Panc1 (cell line): Measurements from ENCODE around the gene TMX4. TPM values are rescaled to one million over a fixed set of nuclear protein-coding genes. Genes with fewer than 3 reads are reported as not detected.

ENCODE experiments used
- ATAC-seq: fragments of 200-7000 bp; cut with Tn5 transposase; 2 replicates; pipeline ENCODE4 v1.9.1; 2020; ENCODE audit warnings: mild to moderate bottlenecking, moderate library complexity
- Bru-seq: library from RNA; stranded (reverse); fragments of 400-500 nt; gene quantifications from one replicate; lab custom pipeline; 2021; lab: Mats Ljungman, UMichigan
- BruChase-seq, 2 experiments: library from RNA; stranded (reverse); fragments of 400-500 nt; gene quantifications; one replicate each; lab custom pipeline; 2021; lab: Mats Ljungman, UMichigan
- BruUV-seq: library from RNA; stranded (reverse); fragments of 400-500 nt; replicated peaks from 2 replicates; lab custom pipeline; 2021; lab: Mats Ljungman, UMichigan
- CTCF ChIA-PET: fragments of 300-600 bp; sonication (Branson Sonifier 250); formaldehyde crosslinking; loops from one replicate; lab custom pipeline; 2022; ENCODE audit warnings: antibody characterized with exemption; lab: Charles Lee
- POLR2A ChIA-PET: fragments of 300-600 bp; sonication (Branson Sonifier 250); formaldehyde crosslinking; loops from one replicate; lab custom pipeline; 2022; ENCODE audit warnings: antibody characterized with exemption; lab: Charles Lee
- DNase-seq: peaks from one replicate; pipeline ENCODE4 v3.0.0-alpha.2; 2010; ENCODE audit warnings: low read depth, low spot score
- H3K27ac ChIP-seq: 2 replicates; pipeline ENCODE4 v1.5.1; 2011; ENCODE audit warnings: mild to moderate bottlenecking, low read length, inconsistent platforms
- H3K27me3 ChIP-seq: fragments of 200-500 bp; sonication (Bioruptor generic); 2 replicates; pipeline ENCODE4 v1.6.0; 2014; ENCODE audit warnings: low read length, inconsistent platforms; ENCODE audit not compliant: control insufficient read depth, insufficient read depth
- H3K36me3 ChIP-seq: fragments of 200-500 bp; sonication (Bioruptor generic); 2 replicates; pipeline ENCODE4 v1.5.1; 2014; ENCODE audit warnings: inconsistent platforms, mild to moderate bottlenecking, low read length, moderate library complexity; ENCODE audit not compliant: control insufficient read depth, insufficient read depth
- H3K4me1 ChIP-seq: 2 replicates; pipeline ENCODE4 v1.5.1; 2011; ENCODE audit warnings: inconsistent platforms, mild to moderate bottlenecking, low read length, moderate library complexity; ENCODE audit not compliant: control insufficient read depth, insufficient read depth
- H3K4me3 ChIP-seq, 2 experiments: 2 replicates each; pipeline ENCODE4 v1.5.1; 2011 to 2012; ENCODE audit warnings: low read depth in 2 of 2, low read length in 2 of 2, mild to moderate bottlenecking in 2 of 2, inconsistent platforms in 1 of 2, moderate library complexity in 1 of 2
- H3K9me3 ChIP-seq: fragments of 200-500 bp; sonication (Bioruptor generic); 2 replicates; pipeline ENCODE4 v1.5.1; 2014; ENCODE audit warnings: low read depth, mild to moderate bottlenecking, inconsistent platforms, low read length, moderate library complexity; ENCODE audit not compliant: control insufficient read depth, insufficient read depth
- CTCF ChIP-seq: fragments of 450-650 bp; IDR thresholded peaks from 2 replicates; pipeline ENCODE4 v1.5.1; 2017; ENCODE audit warnings: mild to moderate bottlenecking
- POLR2AphosphoS5 ChIP-seq: IDR thresholded peaks from 2 replicates; pipeline ENCODE4 v1.6.1; 2012; ENCODE audit warnings: mild to moderate bottlenecking, low read depth, low read length, moderate library complexity
- SIN3A ChIP-seq: IDR thresholded peaks from 2 replicates; pipeline ENCODE4 v1.6.1; 2012; ENCODE audit warnings: low read depth, mild to moderate bottlenecking, low read length, moderate library complexity, borderline replicate concordance; ENCODE audit not compliant: insufficient read depth
- TCF7L2 ChIP-seq: IDR thresholded peaks from 2 replicates; pipeline ENCODE4 v1.6.1; 2011; ENCODE audit warnings: mild to moderate bottlenecking, low read depth, low read length, inconsistent platforms
- in situ Hi-C: cut with HindIII; loops from 2 replicates; pipeline ENCODE4 v1.10.0; 2016; ENCODE audit warnings: low sequenced_read_pairs, low pct_unique_long_range_greater_than_20kb
- intact Hi-C: fragments of 100-400 bp; cut with micrococcal nuclease; formaldehyde crosslinking; loops from one replicate; pipeline ENCODE4 v1.10.0; 2022; ENCODE audit not compliant: unreplicated experiment
- long read RNA-seq: library from polyadenylated mRNA; unstranded; transcript quantifications from one replicate; pipeline ENCODE4 v2.0.0, GENCODE V29; 2021; ENCODE audit not compliant: unreplicated experiment
- polyA plus RNA-seq: library from polyadenylated mRNA; unstranded; fragments of >200 nt; gene quantifications from one replicate; pipeline ENCODE4 v1.2.1, GENCODE V29; 2012; ENCODE audit warnings: missing spikeins; ENCODE audit not compliant: insufficient read length
- total RNA-seq: library from RNA; stranded (reverse); gene quantifications from one replicate; pipeline ENCODE4 v1.2.1, GENCODE V29; 2021; ENCODE audit not compliant: unreplicated experiment
- TF ChIP-seq, protein P1 (sequence below), 2 experiments: IDR thresholded peaks; 2 replicates each; pipeline ENCODE4 v1.6.1; 2011 to 2012; ENCODE audit warnings: low read depth in 2 of 2, control low read depth in 1 of 2, low read length in 1 of 2, mild to moderate bottlenecking in 1 of 2, moderate library complexity in 1 of 2; ENCODE audit not compliant: insufficient read depth in 1 of 2

TMX4 gene, protein sequence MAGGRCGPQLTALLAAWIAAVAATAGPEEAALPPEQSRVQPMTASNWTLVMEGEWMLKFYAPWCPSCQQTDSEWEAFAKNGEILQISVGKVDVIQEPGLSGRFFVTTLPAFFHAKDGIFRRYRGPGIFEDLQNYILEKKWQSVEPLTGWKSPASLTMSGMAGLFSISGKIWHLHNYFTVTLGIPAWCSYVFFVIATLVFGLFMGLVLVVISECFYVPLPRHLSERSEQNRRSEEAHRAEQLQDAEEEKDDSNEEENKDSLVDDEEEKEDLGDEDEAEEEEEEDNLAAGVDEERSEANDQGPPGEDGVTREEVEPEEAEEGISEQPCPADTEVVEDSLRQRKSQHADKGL
- 34.6 TPM for total RNA-seq
- polyA plus RNA-seq = 12.5 TPM
- Bru-seq, nascent RNA = percentile 73 among the genes with signal in this experiment
- BruChase-seq, experiment 1, labeled RNA remaining after a 2-hour chase = percentile 76 among the genes with signal in this experiment
- BruChase-seq, experiment 2, labeled RNA remaining after a 6-hour chase = percentile 89 among the genes with signal in this experiment
- long read RNA-seq, full-length matches to known transcripts = 77 of 95 reads
- long read RNA-seq, partial matches to known transcripts = 4 of 95 reads
- long read RNA-seq, other reads (novel, unspliced or antisense) = 14 of 95 reads

DNA sequence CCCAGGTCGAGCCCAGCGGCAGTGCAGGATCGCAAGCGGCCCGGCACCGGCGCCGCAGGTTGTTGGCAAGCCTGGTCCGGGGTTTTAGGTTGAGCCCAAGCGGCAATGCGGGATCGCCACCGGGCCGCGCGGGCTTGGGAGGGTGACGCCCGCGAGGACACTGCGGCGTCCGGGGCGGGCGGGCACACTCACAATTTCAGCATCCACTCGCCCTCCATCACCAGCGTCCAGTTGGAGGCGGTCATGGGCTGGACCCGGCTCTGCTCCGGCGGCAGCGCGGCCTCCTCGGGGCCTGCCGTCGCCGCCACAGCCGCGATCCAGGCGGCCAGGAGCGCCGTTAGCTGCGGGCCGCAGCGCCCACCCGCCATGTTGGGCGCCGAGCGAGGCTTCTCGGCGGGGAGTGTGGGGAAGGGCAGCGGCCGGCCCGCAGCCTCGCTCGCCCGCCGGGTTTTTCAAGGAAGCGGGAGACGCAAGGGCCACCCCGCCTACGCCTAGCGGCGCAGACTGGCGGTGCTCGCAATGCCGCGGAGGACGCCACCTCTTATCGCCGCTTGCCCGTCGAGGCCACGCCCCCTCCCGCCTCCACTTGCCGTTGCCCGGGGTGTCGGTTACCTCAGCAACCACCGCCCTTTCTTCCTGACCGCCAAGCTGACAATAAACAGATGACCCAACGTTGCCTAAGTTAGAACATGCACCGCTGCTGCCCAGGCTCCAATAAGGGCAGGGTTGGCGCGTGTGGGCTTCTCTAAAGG, at the start of gene TMX4:
TSS of gene TMX4 (minus strand) at position 516 of the 752 bp plus-strand sequence. CDS start at position 368, 148 bp downstream.
- TF ChIP-seq POLR2AphosphoS5 (peak; percentile 73), SIN3A (no peak), CTCF (peak; percentile 44), TCF7L2 (peak; percentile 99)
- TF ChIP-seq, protein P1, sequence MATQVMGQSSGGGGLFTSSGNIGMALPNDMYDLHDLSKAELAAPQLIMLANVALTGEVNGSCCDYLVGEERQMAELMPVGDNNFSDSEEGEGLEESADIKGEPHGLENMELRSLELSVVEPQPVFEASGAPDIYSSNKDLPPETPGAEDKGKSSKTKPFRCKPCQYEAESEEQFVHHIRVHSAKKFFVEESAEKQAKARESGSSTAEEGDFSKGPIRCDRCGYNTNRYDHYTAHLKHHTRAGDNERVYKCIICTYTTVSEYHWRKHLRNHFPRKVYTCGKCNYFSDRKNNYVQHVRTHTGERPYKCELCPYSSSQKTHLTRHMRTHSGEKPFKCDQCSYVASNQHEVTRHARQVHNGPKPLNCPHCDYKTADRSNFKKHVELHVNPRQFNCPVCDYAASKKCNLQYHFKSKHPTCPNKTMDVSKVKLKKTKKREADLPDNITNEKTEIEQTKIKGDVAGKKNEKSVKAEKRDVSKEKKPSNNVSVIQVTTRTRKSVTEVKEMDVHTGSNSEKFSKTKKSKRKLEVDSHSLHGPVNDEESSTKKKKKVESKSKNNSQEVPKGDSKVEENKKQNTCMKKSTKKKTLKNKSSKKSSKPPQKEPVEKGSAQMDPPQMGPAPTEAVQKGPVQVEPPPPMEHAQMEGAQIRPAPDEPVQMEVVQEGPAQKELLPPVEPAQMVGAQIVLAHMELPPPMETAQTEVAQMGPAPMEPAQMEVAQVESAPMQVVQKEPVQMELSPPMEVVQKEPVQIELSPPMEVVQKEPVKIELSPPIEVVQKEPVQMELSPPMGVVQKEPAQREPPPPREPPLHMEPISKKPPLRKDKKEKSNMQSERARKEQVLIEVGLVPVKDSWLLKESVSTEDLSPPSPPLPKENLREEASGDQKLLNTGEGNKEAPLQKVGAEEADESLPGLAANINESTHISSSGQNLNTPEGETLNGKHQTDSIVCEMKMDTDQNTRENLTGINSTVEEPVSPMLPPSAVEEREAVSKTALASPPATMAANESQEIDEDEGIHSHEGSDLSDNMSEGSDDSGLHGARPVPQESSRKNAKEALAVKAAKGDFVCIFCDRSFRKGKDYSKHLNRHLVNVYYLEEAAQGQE (IDR thresholded peaks at IDR 0.05; ENCODE audit: insufficient read depth in 1 of 2, low read depth in 2 of 2, low read length in 1 of 2) = no peak
- CTCF ChIA-PET = no interaction called here
- ATAC-seq = peak; percentile 98
- Histone ChIP-seq H3K27me3 (0 out of 2 replicates have a peak, but pooled peaks cover 2% of the 10 kb centered on the region), H3K9me3 (no peaks in the 10 kb centered on the region), H3K36me3 (no peaks in the 10 kb centered on the region), H3K4me1 (peaks cover 4% of the 10 kb centered on the region; the same call in 1 of the 2 replicates), H3K4me3 (peak within 1 kb of the TSS; percentile 78), H3K27ac (peak within 1 kb of the TSS; percentile 72)
- DNase-seq = peak; percentile 63
- POLR2A ChIA-PET = interaction anchor here (0.6 kb wide), 1 partner anchor 188 kb away, joined by 3 read pairs; no protein-coding TSS in a partner anchor
- in situ Hi-C loops = no loop called here
- intact Hi-C loops = no loop called here
- BruUV-seq = no TSS peak

- DNase-seq (no peak), ATAC-seq (no peak)
- no peak overlapping the region for H3K4me3 ChIP-seq
- ChIA-PET CTCF (no interaction called here), POLR2A (no interaction called here)
- no peaks in the 10 kb centered on the region for H3K9me3 ChIP-seq
- BruUV-seq = no TSS peak
- no peak overlapping the region for H3K27ac ChIP-seq
- no peak for TF ChIP-seq CTCF
- no peak for TF ChIP-seq TCF7L2
- TF ChIP-seq POLR2AphosphoS5 = no peak
- TF ChIP-seq SIN3A = no peak
- TF ChIP-seq, protein P1 (IDR thresholded peaks at IDR 0.05; ENCODE audit: insufficient read depth in 1 of 2, low read depth in 2 of 2, low read length in 1 of 2) = no peak
- intact Hi-C loops = no loop called here
- H3K27me3 ChIP-seq = no peaks in the 10 kb centered on the region
- in situ Hi-C loops = no loop called here
- no peaks in the 10 kb centered on the region for H3K36me3 ChIP-seq
- no peaks in the 10 kb centered on the region for H3K4me1 ChIP-seq
These were observed 47.5 kb upstream of the TMX4 start for GRCh38 chr20:8067082-8067481.
